GM12801 (cell line): ENCODE data around the gene PTPRN2.

Experiments
- TF ChIP-seq, protein P1 (sequence below): IDR thresholded peaks from one replicate; pipeline ENCODE4 v1.5.1; 2011; ENCODE audit warnings: control low read depth; ENCODE audit not compliant: insufficient read length; ENCODE audit errors: extremely low read depth

The PTPRN2 gene

DNA sequence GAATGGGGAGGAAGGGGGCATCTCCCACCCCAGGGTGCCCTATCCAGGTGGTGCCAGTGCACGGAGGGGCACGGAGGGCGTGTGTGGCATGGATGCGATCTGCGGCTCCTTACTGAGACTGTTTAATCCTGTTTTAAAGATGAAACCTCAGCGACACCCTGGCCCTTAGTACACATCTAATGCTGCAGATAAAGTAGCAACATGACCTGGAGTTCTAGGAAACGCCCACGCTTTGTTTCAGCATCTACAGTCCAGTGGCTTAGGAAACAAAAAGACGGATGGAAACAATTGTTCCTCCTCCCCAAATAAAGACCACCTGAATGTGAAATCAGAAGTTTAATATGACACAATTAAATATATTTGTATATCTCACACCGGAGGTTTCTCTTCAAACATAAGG is 1048.9 kb downstream of the PTPRN2 start:
- TF ChIP-seq, protein P1, sequence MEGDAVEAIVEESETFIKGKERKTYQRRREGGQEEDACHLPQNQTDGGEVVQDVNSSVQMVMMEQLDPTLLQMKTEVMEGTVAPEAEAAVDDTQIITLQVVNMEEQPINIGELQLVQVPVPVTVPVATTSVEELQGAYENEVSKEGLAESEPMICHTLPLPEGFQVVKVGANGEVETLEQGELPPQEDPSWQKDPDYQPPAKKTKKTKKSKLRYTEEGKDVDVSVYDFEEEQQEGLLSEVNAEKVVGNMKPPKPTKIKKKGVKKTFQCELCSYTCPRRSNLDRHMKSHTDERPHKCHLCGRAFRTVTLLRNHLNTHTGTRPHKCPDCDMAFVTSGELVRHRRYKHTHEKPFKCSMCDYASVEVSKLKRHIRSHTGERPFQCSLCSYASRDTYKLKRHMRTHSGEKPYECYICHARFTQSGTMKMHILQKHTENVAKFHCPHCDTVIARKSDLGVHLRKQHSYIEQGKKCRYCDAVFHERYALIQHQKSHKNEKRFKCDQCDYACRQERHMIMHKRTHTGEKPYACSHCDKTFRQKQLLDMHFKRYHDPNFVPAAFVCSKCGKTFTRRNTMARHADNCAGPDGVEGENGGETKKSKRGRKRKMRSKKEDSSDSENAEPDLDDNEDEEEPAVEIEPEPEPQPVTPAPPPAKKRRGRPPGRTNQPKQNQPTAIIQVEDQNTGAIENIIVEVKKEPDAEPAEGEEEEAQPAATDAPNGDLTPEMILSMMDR: no peak

DNA sequence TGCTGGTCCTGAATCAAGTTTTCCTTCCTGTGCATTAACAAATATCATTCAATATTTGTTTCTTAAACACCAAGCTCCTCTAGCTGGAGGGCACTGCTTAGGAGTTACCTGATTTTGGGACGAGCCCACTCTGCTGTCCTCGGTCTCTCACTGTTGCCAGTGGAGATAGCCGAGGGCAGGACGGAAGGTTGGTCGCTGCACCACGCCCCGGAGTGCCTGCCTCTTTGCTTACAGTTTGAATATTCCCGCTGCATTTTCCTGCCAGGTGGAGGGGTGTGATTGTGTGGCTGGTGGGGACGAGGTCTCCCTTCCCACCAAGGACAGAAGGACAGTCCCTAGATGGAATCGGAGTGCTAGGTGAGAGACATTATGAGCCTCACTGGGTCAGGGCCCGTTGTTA is 1049.3 kb downstream of the PTPRN2 start:
- TF ChIP-seq, protein P1: no peak

DNA sequence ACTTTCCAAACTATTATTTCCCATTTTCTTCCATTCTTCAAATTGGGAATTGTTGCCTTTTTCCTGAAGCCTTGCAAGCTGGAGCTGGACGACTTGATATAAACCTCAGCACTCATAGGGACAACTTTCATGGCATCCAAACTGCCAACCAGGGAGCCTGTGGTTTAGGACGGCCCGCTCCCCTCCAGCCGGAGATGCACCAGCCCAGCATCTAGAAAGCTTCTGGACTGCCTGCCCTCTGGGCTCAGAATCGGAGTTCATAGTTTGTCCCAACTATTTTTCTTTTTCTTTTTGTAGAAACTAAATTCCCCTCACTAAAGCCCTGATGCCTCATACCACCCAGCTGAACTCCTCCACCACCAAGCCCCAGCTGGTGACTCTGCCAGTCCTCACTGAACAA is 1050.6 kb downstream of the PTPRN2 start:
- TF ChIP-seq, protein P1: no peak

DNA sequence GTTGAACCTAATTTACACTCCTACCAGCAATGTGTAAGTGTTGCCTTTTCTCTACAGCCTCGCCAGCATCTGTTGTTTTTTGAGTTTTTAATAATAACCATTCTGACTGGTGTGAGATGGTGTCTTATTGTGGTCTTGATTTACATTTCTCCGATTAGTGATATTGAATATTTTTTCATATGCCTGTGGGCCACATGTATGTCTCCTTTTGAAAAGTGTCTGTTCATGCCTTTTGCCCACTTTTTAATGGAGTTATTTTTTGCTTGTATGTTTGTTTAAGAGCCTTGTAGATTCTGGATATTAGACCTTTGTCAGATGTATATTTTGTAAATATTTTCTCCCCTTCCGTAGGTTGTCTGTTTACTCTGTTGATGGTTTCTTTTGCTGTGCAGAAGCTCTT is 1055.6 kb downstream of the PTPRN2 start:
- TF ChIP-seq, protein P1: no peak

DNA sequence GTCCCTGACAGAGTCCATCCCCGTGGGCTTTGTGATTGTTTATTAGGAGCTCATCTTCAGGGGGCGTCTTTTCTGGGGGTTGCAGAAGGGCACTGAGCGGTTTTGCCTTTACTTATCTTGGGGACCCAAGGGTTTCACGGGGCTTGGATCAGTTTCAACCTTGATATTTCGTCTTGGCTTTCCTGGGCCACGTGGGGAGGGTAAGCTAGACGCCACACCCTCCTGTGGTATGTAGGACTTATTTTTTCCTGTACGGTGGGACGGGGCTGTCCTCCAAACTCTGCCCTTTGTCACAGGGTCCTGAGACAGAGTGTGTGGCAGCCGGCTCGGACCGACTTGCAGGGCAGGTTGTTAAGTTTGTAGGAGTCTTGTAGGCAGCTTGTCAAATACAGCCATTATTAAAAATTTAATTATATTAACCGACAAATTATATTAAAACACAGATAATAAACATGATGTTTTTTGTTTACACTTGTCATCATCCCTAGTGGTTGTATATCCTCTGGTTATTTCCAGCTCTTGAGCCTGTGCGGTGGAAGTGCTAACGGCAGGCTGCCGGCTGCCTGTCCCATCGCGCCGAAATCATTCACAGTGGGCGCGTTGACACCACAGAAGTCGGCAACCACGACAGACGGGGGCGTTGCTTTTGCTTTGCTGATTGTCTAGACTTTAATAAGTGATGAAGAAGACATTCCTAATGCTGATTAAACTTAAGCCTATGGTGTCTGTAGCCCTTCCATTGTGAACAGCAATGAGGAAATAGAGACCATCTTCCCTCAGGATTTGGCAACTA is 1057.7 kb downstream of the PTPRN2 start:
- TF ChIP-seq, protein P1: no peak

DNA sequence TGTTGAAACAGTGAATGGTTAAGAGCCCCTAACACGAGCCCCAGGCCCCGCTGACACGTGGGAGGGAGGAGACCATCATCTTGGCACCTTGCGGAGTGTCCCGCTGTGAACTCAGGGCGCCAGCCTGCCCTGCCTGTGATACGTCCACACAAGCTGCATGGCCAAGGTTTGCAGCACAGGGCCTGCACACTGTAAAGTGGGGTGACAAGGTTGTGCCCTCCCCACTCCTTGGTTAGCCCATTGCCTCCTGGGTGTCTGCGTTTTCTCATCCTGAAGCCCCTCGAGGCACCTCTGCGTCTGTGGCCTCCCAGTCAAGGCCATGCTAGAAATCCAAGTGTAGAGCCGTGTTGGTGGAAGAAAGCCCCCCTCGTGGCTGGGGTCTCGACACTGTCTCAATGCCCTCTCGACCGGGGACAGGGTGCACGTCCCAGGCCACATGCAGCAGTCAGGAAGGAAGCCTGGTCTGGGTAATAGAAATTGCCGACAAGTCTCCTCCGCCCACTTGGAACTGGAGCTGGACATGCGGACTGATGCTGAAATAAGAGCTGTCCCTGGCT is 1058.8 kb downstream of the PTPRN2 start:
- TF ChIP-seq, protein P1: no peak

DNA sequence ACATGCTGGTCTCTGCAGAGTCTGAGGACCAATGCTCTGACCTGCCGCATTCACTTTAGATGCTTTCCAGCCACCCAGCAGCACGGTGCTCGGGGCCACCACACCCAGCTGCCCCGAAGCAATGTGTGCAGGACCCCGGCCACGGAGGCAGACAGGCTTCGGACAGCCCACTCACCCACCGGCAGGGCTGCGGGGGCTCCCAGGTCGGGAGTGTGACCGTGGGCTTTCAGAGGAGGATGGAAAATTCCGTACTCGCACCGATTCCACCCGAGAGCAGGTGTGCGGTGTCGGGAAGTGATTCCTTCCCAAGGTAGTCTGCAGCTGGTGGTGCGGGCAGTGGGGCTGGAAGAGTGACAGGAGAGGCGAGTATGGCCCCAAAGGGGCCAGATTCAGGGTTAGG is 1059.9 kb downstream of the PTPRN2 start:
- TF ChIP-seq, protein P1: no peak
